GM12801 (cell line): ENCODE results near the gene KIF7.

Experiments
- TF ChIP-seq, protein P1 (sequence below): IDR thresholded peaks from one replicate; pipeline ENCODE4 v1.5.1; 2011; ENCODE audit warnings: control low read depth; ENCODE audit not compliant: insufficient read length; ENCODE audit errors: extremely low read depth

Gene KIF7

DNA sequence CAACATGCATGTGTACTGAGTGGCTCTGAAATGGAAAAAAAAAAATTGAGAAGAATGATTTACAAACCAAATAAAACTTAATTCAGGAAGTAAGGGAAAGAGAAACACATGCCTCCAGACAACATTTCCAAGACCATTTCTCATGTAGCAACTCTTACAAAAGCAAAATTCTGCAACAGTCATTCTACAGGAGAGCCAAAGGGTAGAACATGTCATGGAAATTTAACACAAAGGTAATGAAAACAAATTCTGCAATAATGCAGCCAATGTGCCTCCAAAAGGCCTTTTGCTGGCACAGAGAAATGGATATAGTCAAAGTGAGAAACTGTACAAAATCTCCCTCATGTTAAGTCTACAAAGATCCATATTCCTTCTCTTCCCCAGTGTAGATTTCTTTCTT, 31.3 kb upstream of the KIF7 start:
- TF ChIP-seq, protein P1, sequence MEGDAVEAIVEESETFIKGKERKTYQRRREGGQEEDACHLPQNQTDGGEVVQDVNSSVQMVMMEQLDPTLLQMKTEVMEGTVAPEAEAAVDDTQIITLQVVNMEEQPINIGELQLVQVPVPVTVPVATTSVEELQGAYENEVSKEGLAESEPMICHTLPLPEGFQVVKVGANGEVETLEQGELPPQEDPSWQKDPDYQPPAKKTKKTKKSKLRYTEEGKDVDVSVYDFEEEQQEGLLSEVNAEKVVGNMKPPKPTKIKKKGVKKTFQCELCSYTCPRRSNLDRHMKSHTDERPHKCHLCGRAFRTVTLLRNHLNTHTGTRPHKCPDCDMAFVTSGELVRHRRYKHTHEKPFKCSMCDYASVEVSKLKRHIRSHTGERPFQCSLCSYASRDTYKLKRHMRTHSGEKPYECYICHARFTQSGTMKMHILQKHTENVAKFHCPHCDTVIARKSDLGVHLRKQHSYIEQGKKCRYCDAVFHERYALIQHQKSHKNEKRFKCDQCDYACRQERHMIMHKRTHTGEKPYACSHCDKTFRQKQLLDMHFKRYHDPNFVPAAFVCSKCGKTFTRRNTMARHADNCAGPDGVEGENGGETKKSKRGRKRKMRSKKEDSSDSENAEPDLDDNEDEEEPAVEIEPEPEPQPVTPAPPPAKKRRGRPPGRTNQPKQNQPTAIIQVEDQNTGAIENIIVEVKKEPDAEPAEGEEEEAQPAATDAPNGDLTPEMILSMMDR, result no peak

DNA sequence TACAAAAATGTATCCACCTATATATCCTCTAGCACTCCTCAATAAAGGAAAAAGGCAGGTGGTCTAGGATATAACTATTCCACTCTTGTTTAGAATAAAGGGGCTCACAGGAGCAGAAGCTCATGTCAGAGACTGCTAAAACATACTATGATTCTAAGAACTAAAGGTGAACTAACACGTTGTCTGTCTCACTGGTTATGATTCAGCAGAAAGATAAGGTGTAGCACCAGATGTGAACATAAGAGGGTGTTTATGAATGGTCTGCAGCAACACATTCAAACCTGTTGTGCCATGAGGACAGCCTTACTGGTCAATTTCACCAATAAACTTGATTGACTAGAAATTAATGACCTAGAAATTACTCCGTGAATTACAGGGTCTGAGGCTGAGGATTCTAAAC, 30.7 kb upstream of the KIF7 start:
- TF ChIP-seq, protein P1, result no peak

DNA sequence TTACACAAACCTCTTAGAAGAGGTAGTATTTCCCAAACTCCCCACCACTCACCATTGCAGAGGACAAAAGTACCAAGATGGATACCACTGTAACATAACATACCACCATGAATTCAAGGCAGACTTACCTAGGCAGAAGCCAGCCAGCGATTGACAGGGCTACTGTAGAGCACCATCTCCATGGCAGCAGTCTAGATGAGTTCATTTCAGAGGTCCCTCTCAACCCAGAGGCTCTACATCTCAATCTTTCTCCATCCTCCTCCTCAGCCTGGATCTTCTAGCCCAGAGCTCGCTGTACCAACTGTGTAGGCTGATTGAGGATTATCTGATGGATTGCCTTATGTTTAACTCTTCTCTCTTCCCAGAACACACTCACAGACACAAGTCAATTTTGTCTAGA, 25.9 kb upstream of the KIF7 start:
- TF ChIP-seq, protein P1, result no peak

DNA sequence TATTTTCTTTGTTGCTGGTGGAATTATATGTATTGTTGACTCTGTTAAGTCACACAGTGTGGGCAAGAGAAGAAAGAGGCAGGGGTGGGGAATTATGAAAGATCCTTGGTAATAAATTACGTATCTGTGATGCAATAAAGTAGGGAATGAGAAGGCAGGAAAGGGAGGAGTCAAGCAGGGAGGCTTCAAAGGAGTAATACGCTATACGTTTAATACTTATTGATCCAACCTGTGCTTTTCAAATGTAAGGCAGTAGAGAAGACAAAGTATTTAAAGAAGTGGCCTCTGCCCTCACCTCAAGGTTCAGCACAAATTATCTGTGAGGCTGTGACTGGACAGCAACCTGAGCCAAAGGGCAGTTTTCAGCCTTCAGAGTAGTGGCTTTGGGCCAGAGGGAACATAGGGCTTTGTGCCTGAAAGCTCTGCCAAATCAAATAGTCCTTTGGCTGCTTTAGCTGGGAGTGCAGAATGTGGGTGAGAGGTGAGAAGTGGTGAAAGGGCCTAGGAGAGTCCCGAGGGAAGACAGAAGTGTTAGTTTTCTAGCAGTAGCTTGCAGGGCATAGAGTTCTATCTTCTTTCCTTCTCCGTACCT, 25.1 kb upstream of the KIF7 start:
- TF ChIP-seq, protein P1, result no peak

DNA sequence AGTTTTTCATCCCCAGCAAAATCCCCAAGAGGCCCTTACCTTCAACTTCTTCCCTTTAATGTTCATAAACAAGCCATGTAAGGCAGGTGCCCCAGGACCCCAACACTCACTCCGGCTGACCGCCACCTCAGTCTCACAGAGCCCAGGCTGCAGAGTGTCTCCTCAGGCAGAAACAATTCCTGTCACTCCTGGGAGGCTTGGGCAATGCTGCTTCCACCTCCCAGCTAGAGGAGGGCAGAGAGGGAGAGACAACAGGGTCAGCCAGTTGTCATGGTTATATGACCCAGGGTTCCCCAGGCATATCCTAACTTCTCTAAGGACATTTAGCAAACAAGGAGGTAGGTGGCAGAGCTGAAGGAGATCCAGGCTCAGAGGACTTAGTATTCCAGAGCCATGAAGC, 23.9 kb upstream of the KIF7 start, which contains the start of gene PLIN1:
PLIN1 (minus strand) TSS at position 156 of the 400 bp plus-strand sequence. CDS start 1,878 bp downstream, outside the sequence.
- TF ChIP-seq, protein P1, result no peak

DNA sequence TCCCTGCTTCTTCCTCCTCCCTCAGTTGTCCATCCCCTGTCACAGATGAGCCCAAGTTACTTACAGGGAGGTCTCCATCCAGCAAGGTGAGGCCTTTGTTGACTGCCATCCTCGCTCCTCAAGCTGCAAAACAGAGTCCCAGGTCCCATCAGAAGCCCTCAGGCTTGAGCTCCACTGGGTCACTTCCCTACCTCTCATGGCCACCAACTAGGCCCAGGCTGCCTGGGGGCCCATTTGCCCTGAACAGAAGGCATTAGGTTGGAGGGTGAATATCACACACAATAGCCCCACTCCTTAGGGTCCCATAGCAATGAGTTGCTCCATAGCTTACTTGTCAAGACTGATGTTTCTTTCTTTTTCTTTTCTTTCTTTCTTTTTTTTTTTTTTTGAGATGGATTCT, 22.1 kb upstream of the KIF7 start:
- TF ChIP-seq, protein P1, result no peak

DNA sequence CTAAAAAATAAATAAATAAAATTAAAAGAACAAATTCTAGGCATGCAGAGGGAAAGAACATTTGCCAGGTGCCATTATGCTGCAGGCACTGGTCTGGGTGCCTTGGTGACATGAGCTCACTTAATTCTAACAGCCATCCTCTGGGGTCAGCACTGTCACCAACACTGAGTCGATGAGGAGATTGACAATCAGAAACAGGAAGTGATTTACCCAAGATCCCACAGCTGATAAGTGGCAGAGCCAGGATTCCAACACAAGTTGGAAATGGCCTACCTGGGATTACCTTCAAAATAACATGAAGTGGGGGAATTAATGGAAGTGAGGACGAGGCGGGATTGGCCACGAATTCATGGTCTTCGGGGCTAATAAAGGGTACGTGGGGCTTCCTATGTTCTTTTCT, 20.3 kb upstream of the KIF7 start:
- TF ChIP-seq, protein P1, result no peak
